Fibroblast of skin of right quadriceps (primary cell): Measurements from ENCODE around the gene DOCK4.

ENCODE experiments used
- DNase-seq: peaks from one replicate; pipeline ENCODE4 v3.0.0-alpha.2; 2013

The DOCK4 gene

DNA sequence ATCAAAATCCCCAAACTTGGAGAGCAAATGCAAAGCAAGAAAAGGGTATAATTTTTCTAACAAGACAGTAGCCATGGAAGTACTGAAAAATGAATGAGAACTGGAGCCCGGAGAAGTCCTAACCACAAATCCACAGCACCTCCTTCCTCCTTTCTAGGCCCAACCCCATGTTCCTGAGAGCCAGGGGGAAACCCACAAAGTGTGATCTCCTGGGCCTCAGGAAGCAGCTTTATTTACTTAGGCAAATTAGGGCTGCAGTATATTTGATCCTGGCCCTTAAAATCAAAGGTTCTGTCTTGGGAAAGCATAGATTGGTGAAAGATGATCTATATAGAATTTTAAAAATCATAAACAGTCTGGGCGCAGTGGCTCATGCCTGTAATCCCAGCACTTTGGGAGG, 103.0 kb downstream of the DOCK4 start:
- no peak for DNase-seq

DNA sequence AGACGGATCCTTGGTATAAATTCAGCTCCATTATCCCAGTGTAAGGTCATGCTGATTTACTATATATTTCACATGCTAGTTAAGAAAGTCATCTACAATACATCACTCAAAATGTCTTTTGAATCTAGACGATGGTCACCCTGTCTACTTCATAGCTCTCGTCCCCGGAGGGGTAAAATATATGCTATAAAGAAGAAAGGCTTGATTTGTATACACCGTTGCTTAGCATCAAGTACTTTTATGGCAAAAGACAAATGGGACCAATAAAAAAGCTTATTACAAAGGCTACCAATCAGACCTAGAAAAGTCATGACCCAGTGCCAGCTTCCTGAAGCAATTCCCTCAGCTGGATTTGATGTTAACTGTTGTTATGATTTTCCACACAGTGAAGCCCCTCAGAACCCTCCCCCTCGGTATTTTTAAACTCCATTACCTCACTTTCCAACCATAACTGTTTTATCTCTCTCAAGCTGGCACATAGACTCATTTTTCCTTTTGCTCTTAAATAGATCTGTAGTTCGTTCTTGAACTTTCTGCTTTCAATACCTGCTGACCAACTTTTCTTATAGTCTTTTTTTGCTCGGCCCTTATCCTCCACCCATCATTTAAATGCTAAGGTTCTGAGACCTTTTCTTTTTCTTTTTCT, 104.9 kb downstream of the DOCK4 start:
- DNase-seq = no peak

DNA sequence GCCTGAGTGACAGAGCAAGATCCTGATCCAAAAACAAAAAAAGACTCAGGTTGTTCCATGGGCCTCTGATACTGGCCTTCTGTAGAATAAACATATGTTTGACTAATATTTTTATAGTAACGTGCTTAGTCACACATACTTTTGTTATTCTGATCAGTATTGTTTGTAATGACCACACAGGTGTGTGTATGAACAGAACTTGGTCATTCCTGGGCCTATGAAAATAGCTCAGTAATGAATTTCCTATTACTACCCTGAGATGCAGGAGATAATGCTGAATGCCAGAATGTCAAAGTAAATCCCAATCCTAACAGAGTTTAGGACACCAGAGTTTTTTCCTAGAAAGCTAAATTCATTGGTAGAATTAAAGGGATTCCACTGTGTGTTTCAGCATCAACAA, 108.7 kb downstream of the DOCK4 start:
- DNase-seq = no peak

DNA sequence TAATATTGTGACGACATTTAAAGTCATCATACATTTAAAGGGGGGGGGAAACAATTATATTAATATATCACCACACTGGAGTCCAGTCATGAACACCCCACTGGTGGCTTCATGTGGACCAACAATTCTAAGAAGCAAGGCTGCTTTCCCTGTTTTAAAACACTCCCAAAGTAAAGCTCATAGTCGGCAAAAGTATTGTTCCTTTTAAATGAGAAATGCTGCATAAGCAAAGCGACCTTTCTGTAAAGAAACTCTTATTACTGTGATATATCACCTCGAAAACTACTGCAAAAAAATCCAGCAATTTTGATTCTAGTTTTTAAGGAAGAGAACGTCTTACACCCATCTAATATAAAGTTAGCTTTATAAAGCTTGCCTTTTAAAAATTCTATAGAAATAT, 112.8 kb downstream of the DOCK4 start:
- DNase-seq = no peak

DNA sequence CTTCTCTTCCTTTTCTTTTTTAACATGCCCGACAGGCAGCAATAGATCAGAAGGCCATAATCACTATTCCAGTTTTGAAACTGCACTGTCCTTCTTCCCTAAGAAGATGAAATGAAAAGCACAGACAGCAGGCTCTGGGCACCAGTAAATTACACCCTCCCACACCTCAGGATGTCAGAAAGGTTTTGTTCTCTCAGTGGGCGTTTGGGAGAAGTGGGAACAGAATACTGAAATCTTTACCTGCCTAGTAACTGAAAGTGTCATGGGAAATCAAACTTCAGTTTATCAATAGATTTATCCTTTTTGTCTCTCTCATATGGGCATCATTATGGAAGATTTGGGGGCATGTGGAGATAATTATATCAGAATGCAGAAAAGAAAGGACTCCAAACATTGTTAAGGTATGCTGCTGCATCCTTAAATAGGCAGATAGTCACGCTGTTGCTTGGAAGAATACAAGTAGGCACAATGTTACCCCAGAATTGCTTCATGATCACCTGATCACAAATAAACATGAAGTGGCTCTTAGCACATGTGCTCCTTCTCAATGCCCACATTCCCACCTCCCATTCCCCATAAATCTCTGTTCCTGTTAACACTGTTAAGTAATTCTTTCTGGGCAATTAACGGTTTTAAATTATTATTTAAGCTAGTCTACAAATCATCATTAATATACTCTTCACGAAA, 113.3 kb downstream of the DOCK4 start:
- no peak for DNase-seq

DNA sequence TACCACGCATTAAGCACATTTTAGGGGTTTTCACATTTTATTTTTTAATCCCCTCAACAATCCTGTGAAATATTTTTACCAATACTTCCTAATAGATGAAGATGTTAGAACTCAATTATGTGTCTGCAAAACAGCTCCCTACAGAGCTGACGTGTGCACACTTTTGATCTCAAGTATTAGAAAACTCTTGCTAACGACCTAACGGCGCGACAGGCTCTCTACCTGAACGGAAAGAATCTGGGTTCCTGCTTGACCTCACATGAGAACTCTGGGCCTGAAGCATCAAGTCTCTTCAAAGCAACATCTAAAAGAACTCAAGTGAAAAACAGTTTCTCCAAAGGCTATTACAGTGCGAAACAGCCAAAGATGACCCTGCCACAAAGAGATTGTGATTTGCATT, 113.9 kb downstream of the DOCK4 start:
- DNase-seq = no peak

DNA sequence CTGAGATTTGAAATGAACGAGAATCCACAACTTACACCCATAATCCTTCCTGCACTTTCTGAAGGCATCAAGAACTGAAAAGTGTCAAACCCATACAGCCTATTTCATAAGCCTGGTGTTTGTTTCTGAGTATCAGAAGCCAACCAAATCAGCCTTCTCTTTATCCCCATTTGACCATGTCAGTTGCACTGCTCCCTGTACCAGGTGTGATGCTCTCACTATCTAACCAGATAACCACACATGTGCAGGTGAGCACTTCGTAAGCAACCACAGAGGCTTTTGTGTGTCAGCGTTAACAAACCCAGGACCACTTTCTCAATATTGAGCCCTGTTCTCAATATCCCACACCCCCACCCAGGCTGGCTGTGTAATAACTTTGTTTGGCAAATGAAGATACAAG, 114.4 kb downstream of the DOCK4 start:
- no peak for DNase-seq

DNA sequence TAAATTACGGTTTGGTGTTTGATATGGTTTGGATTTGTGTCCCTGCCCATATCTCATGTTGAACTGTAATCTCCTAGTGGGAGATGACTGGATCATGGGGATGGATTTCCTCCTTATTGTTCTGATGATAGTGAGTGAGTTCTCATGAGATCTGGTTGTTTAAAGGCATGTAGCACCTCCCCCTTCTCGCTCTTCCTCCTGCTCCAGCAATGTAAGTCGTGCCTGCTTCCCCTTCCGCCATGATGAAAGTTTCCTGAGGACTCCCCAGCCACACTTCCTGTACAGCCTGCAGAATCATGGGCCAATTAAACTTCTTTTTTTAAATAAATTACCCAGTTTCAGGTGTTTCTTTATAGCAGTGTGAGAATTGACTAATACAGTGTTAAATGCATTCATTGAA, 116.6 kb downstream of the DOCK4 start:
- no peak for DNase-seq

DNA sequence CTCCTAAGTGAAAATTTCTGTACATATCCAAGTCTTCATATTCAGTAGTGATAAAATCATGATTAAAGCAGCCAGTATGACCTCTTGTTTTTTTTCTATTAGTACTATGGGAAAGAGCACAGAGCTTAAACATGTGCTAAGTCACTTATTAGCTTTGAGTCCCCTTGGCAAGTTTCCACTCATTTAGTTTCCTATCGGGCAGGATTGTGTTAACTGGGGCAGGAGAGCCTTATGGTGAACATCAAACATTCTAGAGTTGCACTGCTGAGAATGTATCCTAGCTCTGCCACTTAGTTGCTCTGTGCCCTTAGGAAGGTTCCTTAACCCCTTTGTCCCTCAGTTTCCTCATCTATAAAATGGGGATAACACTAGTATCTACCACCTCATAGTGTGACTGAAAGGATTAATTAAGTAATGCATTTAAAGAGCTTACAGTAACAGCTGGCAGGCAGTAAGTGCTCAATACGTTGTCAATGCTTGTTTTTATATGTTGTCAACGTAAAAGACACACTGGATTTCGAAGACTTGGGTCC, 117.6 kb downstream of the DOCK4 start:
- DNase-seq = no peak

DNA sequence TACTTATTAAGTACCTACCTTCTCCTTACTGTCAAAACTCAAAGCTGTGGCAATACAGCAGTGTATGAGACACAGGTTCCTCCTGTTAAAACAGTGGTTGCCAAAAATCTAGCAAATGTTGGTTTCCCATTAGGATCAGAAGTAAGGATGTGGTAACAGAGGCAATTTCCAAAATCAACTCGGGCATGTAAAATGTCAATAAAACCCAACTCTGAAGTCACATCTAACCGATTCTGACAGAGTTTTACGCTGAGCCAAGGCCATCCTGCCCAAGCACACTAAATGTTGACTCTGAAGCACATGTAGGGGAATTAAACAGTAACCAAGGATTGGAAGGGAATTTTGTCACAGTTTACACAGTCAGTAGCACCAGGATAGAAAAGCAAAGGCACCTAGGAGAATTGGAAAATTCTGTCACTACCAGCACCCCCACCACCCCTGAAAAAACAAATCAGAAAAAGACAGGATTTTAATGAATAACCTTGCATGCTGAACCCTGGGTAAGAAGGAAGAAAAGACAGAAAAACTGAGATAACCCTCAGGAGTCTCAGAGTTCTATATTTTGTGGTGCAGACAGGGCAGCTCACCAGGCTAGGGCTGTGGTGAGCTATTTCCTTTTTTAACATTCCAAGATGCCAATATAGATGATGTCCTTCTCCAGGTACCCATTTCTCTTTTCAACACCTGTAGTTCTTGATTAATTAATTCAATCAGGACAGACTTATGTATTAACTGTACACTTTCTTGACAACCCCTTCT, 119.5 kb downstream of the DOCK4 start:
- DNase-seq = no peak

DNA sequence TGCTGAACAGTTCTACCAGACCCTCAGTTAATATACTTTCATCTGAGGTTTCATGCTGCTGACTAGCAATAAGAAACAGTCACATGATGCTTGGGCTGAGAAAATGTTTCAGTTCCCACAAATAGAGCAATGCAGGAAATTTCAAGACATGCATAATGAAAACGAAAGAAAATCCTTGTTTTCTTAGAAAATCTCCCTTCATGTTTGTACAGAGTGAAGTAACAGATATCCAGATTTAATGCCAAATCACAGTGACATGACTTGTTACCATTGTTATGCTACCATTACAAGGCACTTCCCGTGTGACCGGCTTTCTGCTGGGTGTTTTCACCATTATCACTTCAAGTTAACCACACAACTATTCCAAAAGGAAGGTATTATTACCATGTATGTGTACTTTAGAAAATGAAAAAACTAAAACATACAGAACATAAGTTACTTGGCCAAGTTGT, 121.7 kb downstream of the DOCK4 start:
- DNase-seq = no peak

DNA sequence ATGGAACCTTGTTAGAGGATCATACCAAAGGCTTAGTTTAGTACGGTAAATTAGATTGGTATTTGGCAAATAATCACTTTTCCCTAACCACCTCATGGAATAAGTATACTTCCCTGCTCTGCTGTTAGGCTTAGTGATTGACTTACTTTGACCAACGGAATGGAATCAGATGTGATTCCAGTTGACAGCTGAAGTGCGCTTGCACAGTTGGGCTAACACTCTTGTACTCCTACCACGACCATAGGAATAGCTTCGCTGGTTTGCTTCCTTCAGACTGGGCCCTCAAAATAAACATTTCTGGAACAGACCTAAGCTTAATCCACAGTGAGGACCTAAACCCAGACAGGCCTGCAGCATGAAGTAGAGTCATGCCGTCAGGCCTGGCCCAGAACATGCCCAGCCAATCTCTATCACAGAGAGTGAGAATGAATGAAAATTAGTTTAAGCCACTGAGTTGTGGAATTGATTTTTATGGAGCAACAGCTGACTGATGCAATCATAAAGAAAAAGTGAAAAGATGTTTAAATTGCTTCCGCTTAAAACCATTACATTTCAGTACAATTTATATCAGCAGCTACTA, 122.3 kb downstream of the DOCK4 start:
- no peak for DNase-seq

DNA sequence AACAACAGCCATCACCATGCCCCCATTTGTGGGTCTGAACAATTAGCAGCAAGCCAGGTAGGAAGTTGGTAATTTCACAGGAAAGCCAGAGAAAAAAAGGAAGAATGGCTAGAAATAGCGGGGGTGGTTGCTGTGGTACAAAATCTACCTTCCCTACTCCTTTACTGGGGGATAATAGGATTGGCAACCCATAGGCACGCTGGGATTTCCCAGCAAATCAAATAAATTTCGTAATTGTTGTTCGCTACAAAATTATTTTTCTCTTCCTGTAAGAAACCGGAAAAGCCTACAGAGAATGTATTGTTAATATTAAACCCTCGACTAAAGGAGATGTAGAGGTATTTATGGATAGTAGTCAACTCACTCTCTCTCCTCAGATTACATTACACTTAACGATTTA, 123.9 kb downstream of the DOCK4 start:
- no peak for DNase-seq

DNA sequence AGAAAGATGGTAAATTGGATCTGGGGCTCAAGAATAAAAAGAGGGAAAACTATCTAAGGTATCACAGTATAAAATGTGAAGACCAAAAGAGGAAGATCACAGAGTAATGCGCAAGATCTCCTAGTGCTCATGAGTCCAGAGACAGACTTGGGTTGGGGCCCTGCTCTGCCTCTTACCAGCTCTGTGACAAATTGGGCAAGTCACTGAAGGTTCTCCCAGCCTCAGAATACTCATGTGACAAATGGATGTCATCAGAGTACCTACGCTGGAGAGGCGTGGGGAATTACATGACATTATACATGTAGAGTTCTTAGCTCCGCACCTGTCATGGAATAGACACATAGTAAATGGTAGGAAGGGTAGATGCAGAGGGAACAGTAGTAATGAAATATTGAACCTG, 124.4 kb downstream of the DOCK4 start:
- DNase-seq = no peak

DNA sequence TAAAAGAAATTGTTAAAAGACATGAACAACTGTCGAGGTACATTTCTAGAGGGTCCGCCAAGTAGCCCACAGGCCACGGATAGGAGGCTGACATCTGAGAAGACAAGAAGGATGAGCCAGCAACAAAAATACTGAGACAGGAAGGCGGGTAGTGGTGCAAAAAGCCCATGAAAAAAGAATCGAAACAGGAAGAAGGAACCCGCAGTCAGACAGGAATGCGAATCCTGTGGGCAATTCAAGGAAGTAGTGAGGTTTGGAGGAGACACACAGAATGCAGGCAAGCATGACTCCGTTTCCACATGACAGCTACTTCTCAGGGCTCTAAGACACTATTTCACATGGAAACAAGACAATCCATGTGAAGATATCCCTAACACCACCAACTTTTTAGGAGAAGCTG, 125.2 kb downstream of the DOCK4 start:
- DNase-seq = peak; percentile 27

DNA sequence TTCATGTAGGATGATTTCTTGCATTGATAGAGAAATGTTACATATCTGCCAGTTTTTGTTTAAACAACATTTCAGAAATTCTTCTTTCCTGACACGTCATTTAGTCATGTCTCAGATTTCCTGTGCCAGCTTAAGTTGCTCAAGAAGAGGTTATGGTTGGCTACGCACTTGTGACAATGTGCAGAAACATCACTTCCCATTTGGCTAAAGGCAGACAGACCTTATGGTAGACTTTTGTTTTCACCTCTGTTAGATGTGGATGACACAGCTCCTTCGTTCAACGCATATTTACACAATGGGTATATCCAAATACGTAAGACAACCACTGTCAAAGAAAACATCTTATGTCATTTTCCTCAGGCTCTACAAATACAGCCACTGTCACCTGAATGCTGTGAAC, 125.8 kb downstream of the DOCK4 start:
- peak; percentile 85 for DNase-seq

DNA sequence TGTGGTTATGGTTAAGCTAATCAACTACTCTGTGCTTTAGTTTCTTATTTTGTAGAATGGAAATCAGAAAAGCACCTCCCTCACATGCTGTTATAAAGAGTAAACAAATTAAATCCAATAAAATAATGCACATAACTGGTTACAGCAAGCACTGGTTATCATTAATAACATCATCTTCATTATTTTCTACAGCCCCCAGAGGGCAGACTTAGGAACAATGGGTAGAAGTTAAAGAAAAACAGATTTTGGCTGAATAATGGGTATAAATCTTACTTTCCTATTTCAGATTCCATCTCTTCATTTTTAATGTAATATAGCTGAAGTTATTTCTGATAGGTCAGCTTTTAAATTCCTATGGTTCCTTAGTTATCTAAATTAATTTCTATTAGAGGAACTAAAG, 126.5 kb downstream of the DOCK4 start:
- DNase-seq = no peak

DNA sequence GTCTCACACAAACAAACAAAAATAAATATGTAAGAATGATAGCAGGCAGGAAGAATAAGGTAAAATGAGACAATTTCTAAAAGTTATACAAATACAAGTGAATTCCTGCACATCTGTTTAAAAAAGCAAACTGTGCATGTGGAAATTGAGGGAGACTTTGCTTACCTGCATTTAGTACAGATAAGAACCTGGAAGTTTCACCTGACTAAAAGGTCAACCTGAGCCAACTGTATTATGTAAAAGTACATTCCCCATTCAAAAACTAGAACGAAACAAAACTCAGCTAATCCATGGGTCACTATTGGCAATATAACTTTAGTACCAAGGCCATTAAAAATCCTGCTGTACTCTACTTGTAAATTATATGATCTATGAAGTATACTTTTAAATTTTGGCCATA, 127.1 kb downstream of the DOCK4 start:
- no peak for DNase-seq

DNA sequence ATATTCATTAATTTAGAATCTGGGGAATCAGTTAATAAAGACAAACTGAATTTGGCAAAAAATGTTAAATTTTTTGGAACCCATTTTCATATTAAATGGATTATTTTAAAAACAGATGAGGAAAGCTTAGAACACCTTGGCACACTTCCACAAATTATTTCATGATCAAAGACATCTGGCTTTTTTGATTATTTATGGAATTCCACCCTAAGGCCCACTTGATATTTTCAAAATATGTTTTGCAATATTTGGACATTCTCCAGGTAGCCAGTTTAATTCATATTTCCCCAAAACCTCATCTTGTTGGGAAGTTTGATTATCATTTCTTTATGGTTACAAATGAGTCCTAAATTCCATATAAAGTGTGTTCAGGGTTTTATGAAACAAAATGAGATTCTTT, 129.9 kb downstream of the DOCK4 start:
- DNase-seq = no peak

DNA sequence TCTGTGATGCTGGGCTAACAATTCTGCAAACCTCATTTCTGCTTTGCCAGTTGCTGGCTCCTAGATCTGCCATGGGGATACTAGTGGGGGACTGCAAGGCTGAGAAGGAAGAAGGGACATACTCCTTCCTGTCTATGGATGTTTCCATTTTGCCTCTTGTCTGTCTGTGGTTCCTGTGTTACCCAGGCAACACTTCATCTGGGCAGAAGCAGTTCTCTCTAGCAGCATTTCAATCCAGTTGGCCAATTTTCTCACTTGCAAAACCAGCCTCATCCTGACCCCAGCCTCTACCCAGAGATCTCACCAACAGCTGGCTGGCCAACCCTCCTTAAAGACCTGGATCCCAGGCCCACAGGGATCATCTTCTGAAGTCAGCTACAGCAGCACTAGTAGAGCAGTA, 131.7 kb downstream of the DOCK4 start:
- no peak for DNase-seq

DNA sequence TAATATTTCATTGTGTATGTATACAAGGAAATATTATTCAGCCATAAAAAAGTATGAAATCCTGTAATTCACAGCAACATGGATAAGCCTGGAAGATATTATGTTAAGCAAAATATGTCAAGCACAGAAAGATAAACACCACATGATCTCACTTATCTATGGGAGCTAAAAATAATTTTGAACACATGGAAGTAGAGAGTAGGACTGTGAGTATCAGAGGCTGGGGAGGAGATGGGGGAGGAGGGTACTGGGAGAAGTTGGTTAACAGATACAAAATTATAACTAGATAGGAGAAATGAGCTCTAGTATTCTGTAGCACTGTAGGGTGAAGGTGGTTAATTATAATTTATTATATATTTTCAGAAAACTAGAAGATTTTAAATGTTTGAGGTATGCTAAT, 132.7 kb downstream of the DOCK4 start:
- DNase-seq = no peak

DNA sequence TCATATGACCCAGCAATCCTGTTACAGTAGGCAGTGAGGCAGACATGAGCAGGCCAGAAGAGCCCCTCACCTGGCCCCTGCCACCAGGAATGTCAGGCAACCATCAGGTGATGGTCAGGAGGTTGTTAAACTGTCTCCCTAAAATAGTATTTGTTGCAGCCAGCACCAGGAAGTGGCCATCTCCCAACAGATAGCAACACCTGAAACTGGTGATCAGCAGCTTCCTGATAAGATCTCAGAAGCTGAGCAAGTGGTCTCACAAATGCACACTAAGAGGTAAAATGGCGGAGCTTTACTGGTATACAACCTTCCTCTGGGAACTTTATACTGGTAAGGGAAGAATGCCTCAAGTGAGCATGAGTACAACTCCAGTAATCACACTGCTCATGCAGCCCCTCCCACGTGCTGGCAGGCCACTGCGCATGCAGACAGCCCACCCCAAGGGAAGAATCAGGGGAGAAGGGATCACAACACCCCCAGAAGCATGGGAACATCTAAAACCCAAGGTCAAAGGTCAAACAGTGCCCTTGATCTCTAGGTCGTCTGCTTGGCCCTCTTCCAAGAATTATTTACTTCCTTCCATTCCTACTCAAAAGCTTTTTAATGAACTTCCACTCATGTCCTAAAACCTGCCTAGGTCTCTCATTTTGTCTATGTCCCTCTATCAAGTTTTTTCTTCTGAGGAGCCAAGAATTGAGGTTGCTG, 133.5 kb downstream of the DOCK4 start:
- no peak for DNase-seq

DNA sequence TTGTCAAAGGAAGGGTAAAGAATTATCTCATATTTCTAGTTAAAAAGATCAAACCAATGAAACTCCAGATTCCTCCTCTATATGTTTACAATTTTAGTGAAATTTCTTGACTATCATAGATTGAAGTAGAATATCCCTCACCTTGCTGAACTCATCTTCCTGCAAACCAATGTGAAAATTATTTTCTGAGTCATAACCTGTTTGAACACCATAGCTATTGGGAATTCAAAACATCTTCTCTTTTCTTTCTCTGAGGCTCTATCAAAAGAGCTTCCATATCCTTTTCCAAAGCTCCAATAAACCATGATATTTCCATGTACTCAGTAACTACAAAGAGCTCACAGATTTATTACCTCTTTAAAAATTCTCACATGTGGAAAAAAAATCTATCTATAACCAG, 134.3 kb downstream of the DOCK4 start:
- DNase-seq = no peak
